ENCODE data around the gene FFAR1.

DNA sequence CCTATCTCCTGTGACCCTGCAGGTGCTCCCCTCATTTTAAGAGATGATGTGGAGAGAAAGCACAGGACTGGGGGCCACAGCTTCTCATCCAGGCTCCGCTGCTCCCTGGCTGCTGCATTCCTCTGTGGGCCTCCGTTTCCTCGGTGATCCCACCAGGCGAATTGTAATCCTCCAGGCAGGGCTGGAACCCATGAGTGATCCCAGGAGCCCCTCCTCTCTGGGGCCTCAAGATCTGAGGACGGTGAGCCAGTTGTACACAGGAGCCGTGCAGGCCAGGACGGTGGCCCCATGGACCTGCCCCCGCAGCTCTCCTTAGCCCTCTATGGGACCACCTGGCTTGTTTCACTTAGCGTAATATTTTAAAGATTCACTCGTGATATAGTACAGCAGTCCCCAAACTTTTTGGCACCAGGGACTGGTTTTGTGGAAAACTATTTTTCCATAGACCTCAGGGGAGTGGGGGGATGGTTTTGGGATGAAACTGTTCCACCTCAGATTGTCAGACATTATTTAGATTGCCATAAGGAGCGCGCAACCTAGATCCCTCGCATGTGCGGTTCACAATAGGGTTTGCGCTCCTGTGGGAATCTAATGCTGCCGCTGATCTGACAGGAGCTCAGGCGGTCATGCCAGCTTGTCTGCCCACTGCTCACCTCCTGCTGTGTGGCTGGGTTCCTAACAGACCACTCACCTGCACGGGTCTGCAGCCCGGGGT is 16.2 kb downstream of the FFAR1 start:
- TF ChIP-seq, protein P1, sequence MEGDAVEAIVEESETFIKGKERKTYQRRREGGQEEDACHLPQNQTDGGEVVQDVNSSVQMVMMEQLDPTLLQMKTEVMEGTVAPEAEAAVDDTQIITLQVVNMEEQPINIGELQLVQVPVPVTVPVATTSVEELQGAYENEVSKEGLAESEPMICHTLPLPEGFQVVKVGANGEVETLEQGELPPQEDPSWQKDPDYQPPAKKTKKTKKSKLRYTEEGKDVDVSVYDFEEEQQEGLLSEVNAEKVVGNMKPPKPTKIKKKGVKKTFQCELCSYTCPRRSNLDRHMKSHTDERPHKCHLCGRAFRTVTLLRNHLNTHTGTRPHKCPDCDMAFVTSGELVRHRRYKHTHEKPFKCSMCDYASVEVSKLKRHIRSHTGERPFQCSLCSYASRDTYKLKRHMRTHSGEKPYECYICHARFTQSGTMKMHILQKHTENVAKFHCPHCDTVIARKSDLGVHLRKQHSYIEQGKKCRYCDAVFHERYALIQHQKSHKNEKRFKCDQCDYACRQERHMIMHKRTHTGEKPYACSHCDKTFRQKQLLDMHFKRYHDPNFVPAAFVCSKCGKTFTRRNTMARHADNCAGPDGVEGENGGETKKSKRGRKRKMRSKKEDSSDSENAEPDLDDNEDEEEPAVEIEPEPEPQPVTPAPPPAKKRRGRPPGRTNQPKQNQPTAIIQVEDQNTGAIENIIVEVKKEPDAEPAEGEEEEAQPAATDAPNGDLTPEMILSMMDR (IDR thresholded peaks at IDR 0.05), result no peak
- no peak for TF ChIP-seq POLR2A (IDR thresholded peaks at IDR 0.05)

Data from testis (tissue), 2 donors.